Fibroblast of lung (primary cell): ENCODE results near the gene PYHIN1.

Experiments used
- CTCF ChIP-seq, 2 donors: IDR thresholded peaks in 1 of 2; conservative IDR thresholded peaks in 1 of 2; 1 replicate in 1 of 2; 2 replicates in 1 of 2; pipeline ENCODE4 v1.5.1; 2011 to 2012; ENCODE audit warnings: low read length in 2 of 2, control low read depth in 1 of 2, inconsistent platforms in 1 of 2, low read depth in 1 of 2, mild to moderate bottlenecking in 1 of 2
- EZH2 ChIP-seq: IDR thresholded peaks from 2 replicates; pipeline ENCODE4 v1.5.1; 2012; ENCODE audit warnings: low read length, control low read depth, mild to moderate bottlenecking; ENCODE audit errors: missing control alignments

DNA sequence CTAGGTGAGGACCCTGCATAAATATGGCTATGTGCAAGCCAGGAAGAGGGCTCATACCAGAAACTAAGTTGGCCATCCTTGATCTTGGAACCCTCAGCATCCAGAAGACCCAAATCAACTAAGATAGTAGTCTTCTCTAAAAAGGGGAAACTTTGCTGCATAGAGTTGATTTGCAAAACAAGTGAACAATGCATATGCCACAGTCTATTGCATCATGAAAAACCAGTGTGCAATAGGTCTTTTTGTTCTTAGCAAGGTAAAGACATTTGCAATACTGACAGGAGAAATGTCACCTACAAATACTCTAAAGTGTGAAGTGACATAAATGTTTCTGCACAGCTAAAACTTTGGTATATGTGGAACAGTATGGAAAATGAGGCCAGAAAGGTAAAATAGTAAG, 76.4 kb downstream of the PYHIN1 start:
- TF ChIP-seq CTCF (conservative IDR thresholded peaks at IDR 0.05 in 1 of 2, IDR thresholded peaks at IDR 0.05 in 1 of 2; ENCODE audit: low read depth in 1 of 2, low read length in 2 of 2) (no peak), EZH2 (no peak)
